CD14-positive monocyte (primary cell): ENCODE measurements around the gene AATK. TPM values are rescaled to one million over a fixed set of nuclear protein-coding genes. Genes with fewer than 3 reads are reported as not detected.

Experiments
- DNase-seq, 3 donors: peaks; one replicate each; pipeline ENCODE4 v3.0.0-alpha.2; 2011 to 2022
- H2AFZ ChIP-seq: 2 replicates; pipeline ENCODE4 v1.6.0; 2012; ENCODE audit warnings: mild to moderate bottlenecking, low read depth, low read length, inconsistent platforms; ENCODE audit not compliant: insufficient read depth, poor library complexity, severe bottlenecking
- H3K27ac ChIP-seq, 2 donors: 1 replicate in 1 of 2; 2 replicates in 1 of 2; pipeline ENCODE4 v1.5.1; 2012 to 2013; ENCODE audit warnings: low read length in 2 of 2, control low read depth in 1 of 2, inconsistent platforms in 1 of 2, low read depth in 1 of 2, mild to moderate bottlenecking in 1 of 2
- H3K27me3 ChIP-seq, 2 donors: one replicate each; pipeline versions ENCODE4 v1.6.0 to v1.6.1; 2011 to 2013; ENCODE audit warnings: low read length in 2 of 2; ENCODE audit not compliant: control insufficient read depth in 2 of 2, insufficient read depth in 2 of 2
- H3K36me3 ChIP-seq, 2 donors: replicated peaks in 1 of 2; 1 replicate in 1 of 2; 2 replicates in 1 of 2; pipeline versions ENCODE4 v1.5.1 to v1.6.1; 2012 to 2013; ENCODE audit warnings: low read length in 2 of 2, control low read depth in 1 of 2, inconsistent platforms in 1 of 2, mild to moderate bottlenecking in 1 of 2; ENCODE audit not compliant: insufficient read depth in 2 of 2, control insufficient read depth in 1 of 2
- H3K4me1 ChIP-seq, 2 donors: 1 replicate in 1 of 2; 2 replicates in 1 of 2; pipeline versions ENCODE4 v1.5.1 to v1.6.1; 2012 to 2013; ENCODE audit warnings: low read length in 2 of 2, control low read depth in 1 of 2, inconsistent platforms in 1 of 2, mild to moderate bottlenecking in 1 of 2, moderate library complexity in 1 of 2; ENCODE audit not compliant: insufficient read depth in 2 of 2, control insufficient read depth in 1 of 2
- H3K4me2 ChIP-seq: replicated peaks from 2 replicates; pipeline ENCODE3; 2012; ENCODE audit warnings: low read length, moderate library complexity, mild to moderate bottlenecking; ENCODE audit not compliant: poor library complexity, severe bottlenecking; ENCODE audit errors: extremely low read depth
- H3K4me3 ChIP-seq, 3 experiments: fragments of 200-600 bp in 1 of 3; sonication (generic) in 1 of 3; replicated peaks in 1 of 3; 1 replicate in 2 of 3; 2 replicates in 1 of 3; pipeline ENCODE4 v1.5.1; 2011 to 2013; ENCODE audit warnings: low read length in 3 of 3, mild to moderate bottlenecking in 3 of 3, control low read depth in 2 of 3, low read depth in 2 of 3, inconsistent platforms in 1 of 3, moderate library complexity in 1 of 3
- H3K79me2 ChIP-seq: 2 replicates; pipeline ENCODE4 v1.6.0; 2012; ENCODE audit warnings: mild to moderate bottlenecking, control low read depth, inconsistent platforms, low read length, moderate library complexity; ENCODE audit not compliant: insufficient read depth
- H3K9ac ChIP-seq: 2 replicates; pipeline ENCODE4 v1.6.0; 2017; ENCODE audit warnings: low read length, mild to moderate bottlenecking; ENCODE audit not compliant: insufficient read depth, poor library complexity, severe bottlenecking
- H3K9me3 ChIP-seq, 2 donors: replicated peaks in 1 of 2; 1 replicate in 1 of 2; 2 replicates in 1 of 2; pipeline versions ENCODE4 v1.5.1 to v1.6.1; 2012 to 2013; ENCODE audit warnings: low read length in 2 of 2, control low read depth in 1 of 2; ENCODE audit not compliant: control insufficient read depth in 1 of 2, insufficient read depth in 1 of 2
- H4K20me1 ChIP-seq: 2 replicates; pipeline ENCODE4 v1.6.0; 2012; ENCODE audit warnings: mild to moderate bottlenecking, low read length, control low read depth, moderate library complexity; ENCODE audit not compliant: insufficient read depth
- H3K27ac Mint-ChIP-seq, 7 donors: one replicate each; pipeline ENCODE4 v1.8.0; 2020; ENCODE audit warnings: mild to moderate bottlenecking in 7 of 7, mixed read lengths in 7 of 7, moderate library complexity in 6 of 7, inconsistent platforms in 2 of 7
- H3K27me3 Mint-ChIP-seq, 3 donors: one replicate each; pipeline ENCODE4 v1.8.0; 2021 to 2022; ENCODE audit warnings: low read depth in 3 of 3, mild to moderate bottlenecking in 3 of 3, mixed read lengths in 3 of 3, moderate library complexity in 3 of 3, inconsistent platforms in 1 of 3
- H3K36me3 Mint-ChIP-seq, 2 donors: one replicate each; pipeline ENCODE4 v1.8.0; 2020; ENCODE audit warnings: mixed read lengths in 2 of 2, inconsistent platforms in 1 of 2, mild to moderate bottlenecking in 1 of 2
- H3K4me1 Mint-ChIP-seq: one replicate; pipeline ENCODE4 v1.8.0; 2020; ENCODE audit warnings: mild to moderate bottlenecking, mixed read lengths
- H3K4me3 Mint-ChIP-seq, 2 donors: one replicate each; pipeline ENCODE4 v1.8.0; 2020; ENCODE audit warnings: mild to moderate bottlenecking in 2 of 2, mixed read lengths in 2 of 2, moderate library complexity in 1 of 2
- H3K9me3 Mint-ChIP-seq, 7 donors: one replicate each; pipeline ENCODE4 v1.8.0; 2020 to 2022; ENCODE audit warnings: mixed read lengths in 7 of 7, mild to moderate bottlenecking in 6 of 7, moderate library complexity in 6 of 7, inconsistent platforms in 2 of 7
- WGBS: methylation state at CpG from one replicate; pipeline ENCODE4 v1.1.5; 2013; ENCODE audit warnings: missing lambda C conversion rate; ENCODE audit not compliant: insufficient coverage; 5-methylcytosine and 5-hydroxymethylcytosine counted together
- intact Hi-C, 2 donors: fragments of 100-400 bp; cut with micrococcal nuclease; formaldehyde crosslinking; loops; one replicate each; pipeline versions ENCODE4 v1.15.0 to v1.15.1; 2023
- polyA plus RNA-seq, 3 donors: library from polyadenylated mRNA; depleted of rRNA in 1 of 3; unstranded in 2 of 3; stranded (reverse) in 1 of 3; fragments of 300-500 nt in 2 of 3; fragments of >200 nt in 1 of 3; fragmentation: Illumina TruSeq in 2 of 3; gene quantifications; 1 replicate in 2 of 3; 2 replicates in 1 of 3; pipeline ENCODE4 v1.2.3, GENCODE V29; 2012 to 2021
- TF ChIP-seq, protein P1 (sequence below): fragments of 200-600 bp; IDR thresholded peaks from one replicate; pipeline ENCODE4 v1.8.0; 2022; ENCODE audit warnings: antibody characterized with exemption, mild to moderate bottlenecking

Gene AATK
- polyA plus RNA-seq, 3 donors, result 0.93 to 15.3 (median 2.0) TPM

DNA sequence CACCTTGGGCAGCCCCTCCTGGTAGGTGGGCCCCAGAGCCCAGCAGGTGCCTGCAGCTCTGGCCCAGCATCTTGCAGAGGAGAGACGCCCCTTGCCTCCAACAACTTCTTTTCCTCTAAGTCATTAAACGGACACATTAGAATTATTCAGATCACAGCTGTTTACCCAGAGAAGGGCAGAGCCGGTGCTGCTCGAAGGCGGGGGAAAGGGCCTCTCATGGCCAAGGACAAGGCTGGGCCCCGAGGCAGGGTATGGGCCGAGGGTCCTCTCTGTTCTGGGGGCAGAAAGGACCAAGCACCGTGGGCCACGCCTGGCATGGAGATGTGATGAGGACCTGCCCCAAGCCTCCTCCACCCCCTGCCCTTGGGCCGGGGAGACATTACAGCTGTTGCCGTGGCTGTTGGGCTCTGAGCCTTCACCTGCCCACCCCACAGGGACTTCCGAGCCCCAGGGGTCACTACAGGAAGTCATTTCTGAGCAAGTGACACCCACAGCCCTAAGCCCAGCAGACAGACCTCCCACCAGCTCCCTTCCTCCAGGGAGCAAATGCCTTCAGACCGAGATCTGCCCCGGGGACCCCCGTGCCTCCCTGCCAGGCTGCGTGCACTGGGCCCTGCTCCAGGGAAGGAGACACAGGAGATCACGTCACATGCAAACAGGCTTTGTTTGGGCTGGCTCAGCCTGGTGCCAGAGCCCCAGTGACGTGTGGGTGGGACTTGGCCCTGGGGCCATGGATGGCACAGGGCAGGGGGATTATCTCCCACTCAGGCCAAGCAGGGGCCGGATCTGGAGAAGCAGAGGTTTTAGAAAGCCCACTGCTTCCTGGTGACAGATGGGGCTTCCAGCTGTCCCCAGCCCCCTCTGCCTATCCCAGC lies 1.4 kb downstream of the AATK start:
- H3K36me3 Mint-ChIP-seq, result peaks cover 0 to 2% of the 10 kb centered on the region in 2 donors
- Histone ChIP-seq H3K27me3 (peaks cover 0 to 26% of the 10 kb centered on the region in 2 donors), H3K4me2 (no peak overlapping the region), H2AFZ (no peak overlapping the region), H3K36me3 (no peaks in the 10 kb centered on the region), H3K27ac (no peak overlapping the region), H3K4me1 (peaks cover 22% of the 10 kb centered on the region in 2 donors), H4K20me1 (no peaks in the 10 kb centered on the region), H3K9ac (no peak overlapping the region), H3K9me3 (no peaks in the 10 kb centered on the region), H3K4me3 (no peak overlapping the region), H3K79me2 (peaks cover 4% of the 10 kb centered on the region)
- H3K27me3 Mint-ChIP-seq, result peaks cover 20 to 44% (median 27%) of the 10 kb centered on the region in 3 donors
- intact Hi-C loops, result no loop called here
- 75% methylated on average over 14 of the region's 19 CpGs for WGBS
- TF ChIP-seq, protein P1, sequence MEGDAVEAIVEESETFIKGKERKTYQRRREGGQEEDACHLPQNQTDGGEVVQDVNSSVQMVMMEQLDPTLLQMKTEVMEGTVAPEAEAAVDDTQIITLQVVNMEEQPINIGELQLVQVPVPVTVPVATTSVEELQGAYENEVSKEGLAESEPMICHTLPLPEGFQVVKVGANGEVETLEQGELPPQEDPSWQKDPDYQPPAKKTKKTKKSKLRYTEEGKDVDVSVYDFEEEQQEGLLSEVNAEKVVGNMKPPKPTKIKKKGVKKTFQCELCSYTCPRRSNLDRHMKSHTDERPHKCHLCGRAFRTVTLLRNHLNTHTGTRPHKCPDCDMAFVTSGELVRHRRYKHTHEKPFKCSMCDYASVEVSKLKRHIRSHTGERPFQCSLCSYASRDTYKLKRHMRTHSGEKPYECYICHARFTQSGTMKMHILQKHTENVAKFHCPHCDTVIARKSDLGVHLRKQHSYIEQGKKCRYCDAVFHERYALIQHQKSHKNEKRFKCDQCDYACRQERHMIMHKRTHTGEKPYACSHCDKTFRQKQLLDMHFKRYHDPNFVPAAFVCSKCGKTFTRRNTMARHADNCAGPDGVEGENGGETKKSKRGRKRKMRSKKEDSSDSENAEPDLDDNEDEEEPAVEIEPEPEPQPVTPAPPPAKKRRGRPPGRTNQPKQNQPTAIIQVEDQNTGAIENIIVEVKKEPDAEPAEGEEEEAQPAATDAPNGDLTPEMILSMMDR, result no peak
- DNase-seq, result no peak
- H3K27ac Mint-ChIP-seq, result no peak overlapping the region
- peaks cover 9% of the 10 kb centered on the region for H3K4me1 Mint-ChIP-seq
- peak overlapping the region; percentile 39 to 66 for H3K4me3 Mint-ChIP-seq
- peaks cover 0 to 1% (median 0%) of the 10 kb centered on the region in 7 donors for H3K9me3 Mint-ChIP-seq

DNA sequence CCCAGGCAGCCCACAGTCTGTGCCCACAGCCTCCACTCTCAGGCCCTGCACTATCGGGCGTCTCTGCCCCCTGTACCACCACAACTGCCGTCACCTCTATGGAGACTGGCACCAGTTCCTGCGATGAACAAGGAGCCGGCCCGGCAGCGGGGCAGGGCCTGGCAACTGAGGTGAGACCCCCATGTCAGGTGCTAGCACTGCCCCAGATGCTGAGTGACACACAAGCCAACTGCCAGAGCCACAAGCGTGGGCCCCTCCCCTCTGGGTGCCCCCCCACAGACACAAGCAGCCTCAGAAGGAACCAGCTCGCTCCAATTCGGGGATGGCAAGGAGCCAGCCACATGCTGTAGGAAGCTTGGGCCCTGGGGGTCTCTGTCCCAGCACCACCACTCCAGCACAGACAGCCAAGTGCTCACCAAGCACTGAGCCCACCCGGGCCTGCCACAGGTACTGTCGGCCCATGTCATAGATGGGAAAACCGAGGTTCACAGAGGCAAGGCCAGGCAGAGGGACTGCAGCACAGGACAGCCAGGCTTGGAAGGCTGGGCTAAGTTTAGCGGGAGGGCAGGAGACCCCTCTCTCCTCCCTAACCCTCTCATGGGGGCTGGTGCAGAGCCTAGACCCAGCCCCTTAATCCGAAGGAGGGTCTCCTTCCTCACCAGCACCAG lies 2.2 kb downstream of the AATK start:
- peaks cover 0 to 2% of the 10 kb centered on the region in 2 donors for H3K36me3 Mint-ChIP-seq
- no peak overlapping the region for H3K4me2 ChIP-seq
- intact Hi-C loops, result no loop called here
- WGBS, result 96% methylated on average over 14 of the region's 15 CpGs
- TF ChIP-seq, protein P1, result no peak
- H4K20me1 ChIP-seq, result no peaks in the 10 kb centered on the region
- H3K36me3 ChIP-seq, result no peaks in the 10 kb centered on the region
- H3K9me3 Mint-ChIP-seq, result peaks cover 0 to 1% (median 0%) of the 10 kb centered on the region in 7 donors
- H2AFZ ChIP-seq, result no peak overlapping the region
- H3K27me3 Mint-ChIP-seq, result peaks cover 20 to 44% (median 27%) of the 10 kb centered on the region in 3 donors
- no peaks in the 10 kb centered on the region for H3K9me3 ChIP-seq
- peaks cover 29% of the 10 kb centered on the region in 2 donors for H3K4me1 ChIP-seq
- no peak overlapping the region for H3K27ac ChIP-seq
- peaks cover 12% of the 10 kb centered on the region for H3K79me2 ChIP-seq
- H3K4me3 Mint-ChIP-seq, result no peak overlapping the region
- H3K4me3 ChIP-seq, result no peak overlapping the region
- no peak overlapping the region for H3K9ac ChIP-seq
- no peak for DNase-seq
- peaks cover 14% of the 10 kb centered on the region for H3K4me1 Mint-ChIP-seq
- peaks cover 0 to 26% of the 10 kb centered on the region in 2 donors for H3K27me3 ChIP-seq
- H3K27ac Mint-ChIP-seq, result no peak overlapping the region
